Measurements from ENCODE around the gene RBM7. TPM values are rescaled to one million over a fixed set of nuclear protein-coding genes. Genes with fewer than 3 reads are reported as not detected.

The RBM7 gene
- total RNA-seq, 1 experiment from 2014 or later: 17.4 TPM

GRCh38 chr11:114382509-114382908, 18.0 kb upstream of the RBM7 start:
- DNase-seq: no peak
- Histone ChIP-seq H3K9me3 (replicated peaks) (no peaks in the 10 kb centered on the region), H3K4me1 (no peaks in the 10 kb centered on the region), H3K27me3 (no peaks in the 10 kb centered on the region), H3K27ac (no peak overlapping the region), H3K4me3 (no peak overlapping the region), H3K36me3 (no peaks in the 10 kb centered on the region)

DNA sequence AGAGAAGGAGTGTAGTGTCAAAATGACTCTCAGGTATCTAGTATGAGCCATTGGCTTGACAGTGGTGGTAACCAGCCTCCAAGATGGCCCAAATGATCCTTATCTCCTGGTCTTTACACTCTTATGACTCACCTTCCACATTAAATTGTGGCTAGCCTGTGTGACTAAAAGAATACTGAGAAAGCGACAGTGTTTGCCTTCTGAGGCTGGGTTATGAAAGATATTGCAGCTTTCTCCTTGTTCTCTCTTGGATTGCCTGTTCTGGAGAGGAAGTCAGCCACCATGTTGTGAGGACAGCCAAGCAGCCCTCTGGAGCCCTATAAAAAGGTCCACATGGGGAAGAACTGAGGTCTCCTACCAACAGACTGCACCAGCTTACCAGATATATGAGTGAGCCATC, 16.0 kb upstream of the RBM7 start:
- H3K27me3 ChIP-seq: no peaks in the 10 kb centered on the region
- H3K9me3 ChIP-seq (replicated peaks): no peaks in the 10 kb centered on the region
- no peak overlapping the region for H3K27ac ChIP-seq
- no peaks in the 10 kb centered on the region for H3K4me1 ChIP-seq
- DNase-seq: no peak
- no peaks in the 10 kb centered on the region for H3K36me3 ChIP-seq
- H3K4me3 ChIP-seq: no peak overlapping the region

DNA sequence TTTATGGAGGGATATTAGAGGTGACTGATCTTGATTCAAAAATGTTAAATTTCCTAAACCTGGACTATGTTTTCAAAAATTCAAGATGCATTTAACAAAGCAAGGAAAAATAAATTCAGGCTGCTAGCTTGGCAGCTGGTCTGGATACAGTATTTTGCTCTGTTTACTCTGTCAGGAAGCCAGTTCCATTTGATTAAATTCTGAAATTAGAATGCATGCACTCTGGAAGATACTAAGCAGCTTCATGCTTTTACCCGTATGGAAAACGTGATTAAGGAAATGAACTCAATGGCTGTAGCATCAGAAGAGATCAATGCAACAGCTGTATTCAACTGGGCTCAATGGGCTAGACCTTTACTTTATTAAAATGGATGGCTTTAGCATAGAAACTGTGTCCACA, 14.3 kb upstream of the RBM7 start:
- Histone ChIP-seq H3K27me3 (no peaks in the 10 kb centered on the region), H3K4me1 (no peaks in the 10 kb centered on the region), H3K27ac (no peak overlapping the region), H3K4me3 (no peak overlapping the region), H3K9me3 (replicated peaks) (no peaks in the 10 kb centered on the region), H3K36me3 (no peaks in the 10 kb centered on the region)
- no peak for DNase-seq

GRCh38 chr11:114386545-114386944, 13.9 kb upstream of the RBM7 start:
- no peaks in the 10 kb centered on the region for H3K4me1 ChIP-seq
- no peaks in the 10 kb centered on the region for H3K36me3 ChIP-seq
- no peak for DNase-seq

DNA sequence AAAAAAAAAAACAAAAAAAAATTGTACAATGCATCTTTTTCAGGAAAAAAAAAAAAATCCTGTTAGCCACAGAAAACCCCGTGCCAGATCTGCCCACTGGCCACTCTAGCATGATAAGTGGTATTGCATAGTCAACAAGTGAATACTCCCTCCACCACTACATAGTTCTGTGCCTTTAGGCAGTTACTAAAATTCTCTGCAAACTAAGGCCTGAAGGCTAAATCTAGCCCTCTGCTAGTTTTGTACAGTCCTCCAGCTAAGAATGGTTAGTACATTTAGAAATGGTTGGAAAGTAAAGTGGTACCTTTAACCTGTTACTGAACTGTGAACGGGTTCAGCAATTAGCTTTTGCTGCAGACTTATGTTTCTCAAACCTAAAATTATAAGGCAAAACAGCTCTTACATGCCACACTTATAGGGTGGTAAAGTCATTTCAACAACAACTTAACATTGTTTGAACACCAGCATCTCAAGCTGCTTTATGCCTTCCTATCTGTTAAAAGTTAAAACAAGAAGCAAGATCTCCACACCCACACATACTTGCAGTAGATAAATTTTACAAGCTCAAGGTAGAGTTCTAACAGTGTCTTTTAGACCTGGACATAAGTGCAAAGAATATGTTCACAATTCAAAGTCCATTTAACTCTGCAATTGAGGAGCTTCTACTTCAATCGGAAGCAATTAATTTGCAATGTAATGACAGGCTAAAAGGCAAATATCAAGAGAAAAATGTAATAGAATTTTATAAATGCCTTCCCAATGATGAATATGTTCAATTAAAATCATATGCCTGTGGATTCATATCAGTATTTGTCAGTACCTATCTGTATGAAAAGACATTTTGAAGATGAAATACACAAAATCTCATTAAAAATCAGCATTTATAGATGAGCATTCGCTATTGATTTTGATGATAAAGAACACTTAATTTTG, 7.5 kb upstream of the RBM7 start:
- H3K27ac ChIP-seq: no peak overlapping the region
- no peak overlapping the region for H3K4me3 ChIP-seq

More at GRCh38 chr11:114386545-114386944, 13.9 kb upstream of the RBM7 start:
- Histone ChIP-seq H3K27ac (no peak overlapping the region), H3K9me3 (replicated peaks) (no peaks in the 10 kb centered on the region), H3K4me3 (no peak overlapping the region), H3K27me3 (no peaks in the 10 kb centered on the region)

GRCh38 chr11:114395736-114396135, 4.7 kb upstream of the RBM7 start:
- no peaks in the 10 kb centered on the region for H3K9me3 ChIP-seq (replicated peaks)
- no peaks in the 10 kb centered on the region for H3K27me3 ChIP-seq
- peak in 1 of 2 experiments; percentile 1 for DNase-seq
- H3K36me3 ChIP-seq: no peaks in the 10 kb centered on the region
- no peak overlapping the region for H3K4me3 ChIP-seq
- no peaks in the 10 kb centered on the region for H3K4me1 ChIP-seq
- H3K27ac ChIP-seq: no peak overlapping the region

More for the DNA sequence above, 7.5 kb upstream of the RBM7 start:
- H3K4me1 ChIP-seq: no peaks in the 10 kb centered on the region
- no peaks in the 10 kb centered on the region for H3K9me3 ChIP-seq (replicated peaks)
- no peaks in the 10 kb centered on the region for H3K36me3 ChIP-seq
- no peaks in the 10 kb centered on the region for H3K27me3 ChIP-seq
- no peak for DNase-seq

DNA sequence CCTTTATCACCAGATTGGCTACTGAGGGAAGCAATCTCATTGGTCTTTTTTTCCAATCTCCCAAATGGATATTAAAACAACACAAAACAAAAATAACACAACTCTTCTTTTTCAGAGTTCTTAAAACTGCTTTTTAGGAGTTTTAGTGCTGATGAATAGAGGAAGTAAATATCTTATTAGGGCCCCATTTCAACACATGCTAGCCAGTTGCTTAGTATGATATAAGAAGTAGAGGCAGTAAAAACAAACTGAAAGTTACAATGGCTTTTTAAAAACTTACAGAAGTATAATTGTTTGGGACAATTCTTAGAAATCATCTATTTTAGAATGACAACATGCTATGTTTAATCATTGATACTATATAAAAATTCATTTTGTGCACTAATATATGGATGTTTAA, 3.5 kb upstream of the RBM7 start:
- H3K36me3 ChIP-seq: no peaks in the 10 kb centered on the region; the same call in 1 of the 2 replicates
- no peaks in the 10 kb centered on the region for H3K27me3 ChIP-seq
- no peak for DNase-seq
- no peaks in the 10 kb centered on the region for H3K4me1 ChIP-seq
- H3K9me3 ChIP-seq (replicated peaks): no peaks in the 10 kb centered on the region
- H3K27ac ChIP-seq: no peak overlapping the region
- H3K4me3 ChIP-seq: no peak overlapping the region

DNA sequence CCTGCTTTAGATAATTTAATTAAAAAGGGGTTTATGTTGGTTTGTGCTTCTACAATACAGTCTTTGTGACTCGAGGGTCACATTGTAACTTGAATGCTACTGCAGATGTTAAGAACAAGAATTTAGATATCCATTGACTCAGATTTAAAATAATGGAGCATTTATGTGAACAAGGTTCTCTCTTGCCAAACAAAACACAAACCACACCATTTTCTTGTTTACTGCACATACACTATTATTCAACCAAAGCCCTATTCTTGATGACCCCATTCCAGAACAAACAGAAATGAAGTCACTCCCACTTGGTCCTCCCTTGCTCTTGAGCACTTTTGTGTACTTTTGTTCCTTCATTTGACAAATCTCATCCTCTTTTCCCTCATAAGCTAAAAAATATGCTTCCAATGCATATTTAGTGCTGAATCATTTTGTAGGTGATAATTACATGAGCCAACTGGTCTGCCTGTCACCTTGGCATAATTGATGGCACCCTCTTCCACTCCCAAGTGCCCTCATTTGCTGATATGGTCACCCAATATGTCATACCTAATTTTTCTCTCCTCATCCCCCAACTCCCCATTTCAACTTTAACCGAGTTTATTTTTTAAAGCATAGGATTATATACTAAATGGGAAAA, 3.0 kb upstream of the RBM7 start:
- Histone ChIP-seq H3K27me3 (no peaks in the 10 kb centered on the region), H3K9me3 (replicated peaks) (no peaks in the 10 kb centered on the region), H3K4me1 (no peaks in the 10 kb centered on the region), H3K27ac (no peak overlapping the region), H3K4me3 (no peak overlapping the region), H3K36me3 (peaks cover under 1% of the 10 kb centered on the region; the same call in 1 of the 2 replicates)
- DNase-seq: no peak

GRCh38 chr11:114398303-114398920, 2.1 kb upstream of the RBM7 start:
- peaks cover 3% of the 10 kb centered on the region; the same call in 1 of the 2 replicates for H3K36me3 ChIP-seq
- H3K27ac ChIP-seq: no peak overlapping the region
- H3K4me1 ChIP-seq: no peaks in the 10 kb centered on the region
- DNase-seq: no peak
- H3K9me3 ChIP-seq (replicated peaks): no peaks in the 10 kb centered on the region
- no peak overlapping the region for H3K4me3 ChIP-seq
- H3K27me3 ChIP-seq: no peaks in the 10 kb centered on the region

DNA sequence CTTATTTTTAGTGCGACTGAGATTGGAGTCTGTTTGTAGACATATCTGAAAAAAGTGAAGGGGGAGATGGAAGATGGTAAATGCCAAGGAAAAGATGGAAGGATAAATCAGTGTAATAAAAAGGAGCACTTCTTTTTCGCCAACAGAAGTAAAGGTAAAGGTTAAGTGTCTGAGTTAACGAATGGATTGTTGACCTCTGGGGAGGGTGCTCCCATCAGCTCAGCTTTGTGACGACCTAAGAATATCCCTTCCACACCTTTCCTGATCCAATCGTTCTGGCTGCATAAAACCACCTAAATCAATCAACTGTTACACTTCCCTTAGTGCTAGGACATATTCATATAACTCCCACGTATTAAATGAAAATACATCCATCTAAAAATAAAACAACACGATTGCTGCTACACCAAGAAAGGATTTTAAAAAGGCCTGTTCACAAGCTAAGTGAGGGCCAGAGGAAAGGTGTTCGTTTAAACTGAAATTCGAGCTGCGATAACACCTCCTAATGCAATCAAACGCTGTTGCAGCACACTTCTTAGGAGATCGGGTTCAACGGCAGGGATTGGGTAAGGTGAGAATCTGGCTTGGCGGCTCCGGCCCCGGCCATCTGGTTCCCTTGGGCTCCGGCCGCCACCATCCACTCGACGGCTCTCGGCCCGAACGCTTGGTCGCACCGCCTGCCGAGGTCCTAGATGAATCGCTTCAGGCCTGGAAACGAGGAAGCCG, 813 bp upstream of the RBM7 start:
- Histone ChIP-seq H3K27ac (peak overlapping the region; percentile 92), H3K4me1 (no peaks in the 10 kb centered on the region), H3K36me3 (peaks cover 3% of the 10 kb centered on the region; the same call in 1 of the 2 replicates), H3K27me3 (no peaks in the 10 kb centered on the region), H3K4me3 (peak overlapping the region; percentile 66), H3K9me3 (replicated peaks) (no peaks in the 10 kb centered on the region)
- DNase-seq: no peak

- peaks cover 12% of the 10 kb centered on the region for H3K36me3 ChIP-seq
- H3K27me3 ChIP-seq: no peaks in the 10 kb centered on the region
- no peaks in the 10 kb centered on the region for H3K9me3 ChIP-seq (replicated peaks)
- H3K4me1 ChIP-seq: no peaks in the 10 kb centered on the region
- H3K4me3 ChIP-seq: peak overlapping the region; percentile 66
- no peak for DNase-seq
- peak overlapping the region; percentile 92 for H3K27ac ChIP-seq
These were observed 403 bp downstream of the RBM7 start for GRCh38 chr11:114400915-114401223.

GRCh38 chr11:114401311-114401710, 845 bp downstream of the RBM7 start:
- Histone ChIP-seq H3K4me1 (no peaks in the 10 kb centered on the region), H3K27ac (peak overlapping the region; percentile 92), H3K9me3 (replicated peaks) (no peaks in the 10 kb centered on the region), H3K36me3 (peaks cover 16% of the 10 kb centered on the region), H3K27me3 (no peaks in the 10 kb centered on the region), H3K4me3 (peak overlapping the region; percentile 66)
- no peak for DNase-seq

GRCh38 chr11:114412946-114413345, 12.5 kb downstream of the RBM7 start:
- no peaks in the 10 kb centered on the region for H3K4me1 ChIP-seq
- DNase-seq: no peak
- H3K4me3 ChIP-seq: no peak overlapping the region
- H3K9me3 ChIP-seq (replicated peaks): no peaks in the 10 kb centered on the region
- H3K27me3 ChIP-seq: no peaks in the 10 kb centered on the region
- peaks cover 10% of the 10 kb centered on the region for H3K36me3 ChIP-seq
- no peak overlapping the region for H3K27ac ChIP-seq

DNA sequence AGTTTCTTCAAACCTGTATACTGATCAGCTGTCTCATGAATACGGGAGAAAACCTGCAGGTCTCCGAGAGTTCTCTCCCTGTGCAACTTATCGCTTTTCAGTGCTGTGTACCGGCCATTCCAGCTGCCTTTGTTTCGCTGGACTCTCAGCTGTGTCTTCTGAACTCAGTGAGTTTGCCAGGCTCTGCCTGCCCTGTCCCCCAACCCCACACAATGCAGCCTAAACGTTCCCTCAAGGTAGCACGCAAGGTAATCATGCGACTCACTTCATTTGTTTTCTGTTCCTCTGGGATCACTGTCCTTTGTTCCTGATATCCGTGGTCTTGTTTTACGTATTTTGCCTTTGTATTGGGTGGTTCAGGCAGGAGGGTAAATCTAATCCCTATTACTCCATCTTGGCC, 13.5 kb downstream of the RBM7 start:
- peaks cover 10% of the 10 kb centered on the region for H3K36me3 ChIP-seq

More for the DNA sequence above, 13.5 kb downstream of the RBM7 start:
- DNase-seq: no peak
- Histone ChIP-seq H3K9me3 (replicated peaks) (no peaks in the 10 kb centered on the region), H3K27me3 (no peaks in the 10 kb centered on the region), H3K27ac (no peak overlapping the region), H3K4me3 (no peak overlapping the region), H3K4me1 (no peaks in the 10 kb centered on the region)
